PC-9 (cell line): ENCODE data around the gene ADAMTSL1.

ENCODE experiments used
- CTCF ChIP-seq: fragments of 200-600 bp; sonication (generic); conservative IDR thresholded peaks from 2 replicates; pipeline ENCODE4 v1.6.1; 2017; ENCODE audit warnings: mixed run types, antibody characterized with exemption, mild to moderate bottlenecking, moderate library complexity
- EZH2 ChIP-seq: fragments of 200-600 bp; sonication (generic); IDR thresholded peaks from 2 replicates; pipeline ENCODE4 v1.8.0; 2017; ENCODE audit warnings: antibody characterized with exemption, low read depth

DNA sequence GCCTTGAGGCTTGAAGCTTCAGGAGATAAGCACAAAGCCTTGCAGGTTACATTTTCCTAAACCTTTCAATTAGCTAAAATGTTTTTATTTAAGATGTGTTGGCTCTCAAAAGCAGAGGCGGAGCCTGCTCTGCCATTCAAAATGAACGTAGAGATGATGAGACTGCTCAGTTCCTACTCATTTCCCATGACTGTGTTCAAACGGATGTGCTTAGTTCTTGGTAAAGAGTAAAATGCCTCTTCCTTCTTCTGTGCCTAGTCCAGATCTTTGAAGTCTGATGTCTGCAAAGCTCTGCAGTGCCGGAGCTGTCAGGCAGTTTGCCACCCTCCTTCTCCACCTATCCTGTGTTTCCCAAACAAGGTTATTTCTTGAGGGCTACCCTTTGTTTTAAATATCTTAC is 46.3 kb upstream of the ADAMTSL1 start:
- TF ChIP-seq CTCF (no peak), EZH2 (no peak)
